Stimulated activated CD4-positive, alpha-beta T cell treated with anti-CD3 and anti-CD28 coated beads, Interleukin-1b, Interleukin-23, amount 100 ng/mL, for 4 hours (primary cell): ENCODE measurements around the gene CD80.
"Not testable (repeated sequence)": the region's sequence is repeated elsewhere in the genome, so short reads cannot be mapped to it uniquely, and the experiment has no call there.

Source experiments
- DNase-seq, 2 donors: peaks; one replicate each; pipeline ENCODE4 v3.0.0-alpha.2; 2020; ENCODE audit warnings: low read depth in 2 of 2

Gene CD80

GRCh38 chr3:119559441-119559963 is at the start of gene CD80:
Gene CD80, minus strand, starts transcription at chr3:119559614. Its CDS starts 1,886 bp downstream, at chr3:119557728.
- DNase-seq: peak; percentile 31 to 33

- DNase-seq: no peak
Measured at GRCh38 chr3:119608405-119609000, 49.1 kb upstream of the CD80 start.

GRCh38 chr3:119604878-119605277 is 45.5 kb upstream of the CD80 start:
- no peak for DNase-seq

GRCh38 chr3:119602676-119603075 is 43.3 kb upstream of the CD80 start:
- no peak for DNase-seq

- DNase-seq: no peak
Measured at GRCh38 chr3:119601154-119601553, 41.7 kb upstream of the CD80 start.

- no peak for DNase-seq
Measured at GRCh38 chr3:119600732-119601131, 41.3 kb upstream of the CD80 start.

GRCh38 chr3:119599558-119600174 is 40.3 kb upstream of the CD80 start:
- DNase-seq: no peak

GRCh38 chr3:119598410-119599098 is 39.1 kb upstream of the CD80 start:
- no peak for DNase-seq

GRCh38 chr3:119597548-119598288 is 38.3 kb upstream of the CD80 start, which contains the start of gene PLA1A:
Gene PLA1A, plus strand, starts transcription at chr3:119597885. Its CDS starts 29 bp downstream, at chr3:119597914.
- no peak for DNase-seq

GRCh38 chr3:119596398-119596797 is 37.0 kb upstream of the CD80 start:
- DNase-seq: no peak

- DNase-seq: no peak
Measured at GRCh38 chr3:119595639-119596334, 36.4 kb upstream of the CD80 start.

- not testable (repeated sequence) for DNase-seq
Measured at GRCh38 chr3:119594929-119595328, 35.5 kb upstream of the CD80 start.

- no peak for DNase-seq
Measured at GRCh38 chr3:119594066-119594465, 34.7 kb upstream of the CD80 start.

- no peak for DNase-seq
Measured at GRCh38 chr3:119592861-119593260, 33.4 kb upstream of the CD80 start.

GRCh38 chr3:119590706-119591105 is 31.3 kb upstream of the CD80 start:
- no peak for DNase-seq

GRCh38 chr3:119589102-119589773 is 29.8 kb upstream of the CD80 start:
- no peak for DNase-seq

GRCh38 chr3:119588112-119588511 is 28.7 kb upstream of the CD80 start:
- DNase-seq: peak in 1 of 2 donors; percentile 9

- DNase-seq: no peak
Measured at GRCh38 chr3:119586733-119587172, 27.3 kb upstream of the CD80 start.

- DNase-seq: no peak
Measured at GRCh38 chr3:119585856-119586570, 26.6 kb upstream of the CD80 start.

GRCh38 chr3:119585208-119585607 is 25.8 kb upstream of the CD80 start:
- DNase-seq: no peak
